Measurements from ENCODE around the gene KIAA1217.
A peak's percentile ranks its signal among the peaks of the same experiment; 100 is the strongest.
"Not testable (repeated sequence)": the region's sequence is repeated elsewhere in the genome, so short reads cannot be mapped to it uniquely, and the experiment has no call there.

KIAA1217 gene

GRCh38 chr10:24475598-24475997 lies 266.7 kb downstream of the KIAA1217 start:
- no peak for DNase-seq

- no peak for DNase-seq
These were observed 268.2 kb downstream of the KIAA1217 start for GRCh38 chr10:24476913-24477701.

GRCh38 chr10:24477915-24478314 lies 269.0 kb downstream of the KIAA1217 start:
- DNase-seq: no peak

GRCh38 chr10:24479806-24480205 lies 270.9 kb downstream of the KIAA1217 start:
- no peak for DNase-seq

- DNase-seq: no peak
These were observed 271.5 kb downstream of the KIAA1217 start for GRCh38 chr10:24480447-24480846.

GRCh38 chr10:24481241-24481640 lies 272.3 kb downstream of the KIAA1217 start:
- DNase-seq: no peak

- not testable (repeated sequence) for DNase-seq
These were observed 273.8 kb downstream of the KIAA1217 start for GRCh38 chr10:24482713-24483112.

GRCh38 chr10:24483701-24484100 lies 274.8 kb downstream of the KIAA1217 start:
- peak; percentile 51 for DNase-seq

- DNase-seq: no peak
These were observed 275.8 kb downstream of the KIAA1217 start for GRCh38 chr10:24484771-24485170.

GRCh38 chr10:24485304-24485703 lies 276.4 kb downstream of the KIAA1217 start:
- DNase-seq: no peak

- no peak for DNase-seq
These were observed 279.7 kb downstream of the KIAA1217 start for GRCh38 chr10:24488631-24489030.

GRCh38 chr10:24493165-24493564 lies 284.2 kb downstream of the KIAA1217 start:
- no peak for DNase-seq

GRCh38 chr10:24494236-24494635 lies 285.3 kb downstream of the KIAA1217 start:
- DNase-seq: no peak

- no peak for DNase-seq
These were observed 285.8 kb downstream of the KIAA1217 start for GRCh38 chr10:24494777-24495176.

GRCh38 chr10:24495666-24496460 lies 286.9 kb downstream of the KIAA1217 start:
- DNase-seq: no peak

- DNase-seq: no peak
These were observed 288.0 kb downstream of the KIAA1217 start for GRCh38 chr10:24496906-24497305.

GRCh38 chr10:24501056-24501711 lies 292.2 kb downstream of the KIAA1217 start:
- DNase-seq: no peak

GRCh38 chr10:24502006-24502405 lies 293.1 kb downstream of the KIAA1217 start:
- no peak for DNase-seq

- DNase-seq: no peak
These were observed 294.0 kb downstream of the KIAA1217 start for GRCh38 chr10:24502801-24503460.

GRCh38 chr10:24503461-24504320 lies 294.8 kb downstream of the KIAA1217 start:
- DNase-seq: peak; percentile 60

GRCh38 chr10:24505759-24506158 lies 296.8 kb downstream of the KIAA1217 start:
- DNase-seq: no peak

- DNase-seq: peak; percentile 9
These were observed 304.2 kb downstream of the KIAA1217 start for GRCh38 chr10:24513155-24513554.
